ENCODE measurements around the gene IFITM1.
"Not testable (repeated sequence)": the region's sequence is repeated elsewhere in the genome, so short reads cannot be mapped to it uniquely, and the experiment has no call there.

IFITM1 gene

DNA sequence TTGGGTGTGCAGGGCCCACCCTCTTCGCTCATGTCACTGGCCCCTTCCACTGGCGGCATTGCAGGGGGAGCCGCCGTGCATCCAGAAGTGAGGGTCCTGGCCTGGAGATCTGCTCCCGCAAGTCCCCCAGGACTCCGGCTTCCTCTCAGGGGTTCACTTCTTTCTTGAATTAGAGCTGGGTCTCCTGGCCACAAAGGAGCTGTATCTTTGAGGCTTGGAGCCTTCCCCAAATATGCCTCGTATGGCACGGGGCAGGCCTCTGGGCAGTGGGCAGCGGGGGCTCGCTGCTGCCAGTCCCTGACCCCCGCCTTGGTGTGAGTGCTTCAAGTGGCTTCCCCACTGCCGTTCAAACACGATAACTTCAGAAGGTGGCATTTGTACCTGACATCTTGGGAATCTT, 14.2 kb downstream of the IFITM1 start:
- no peak for DNase-seq

DNA sequence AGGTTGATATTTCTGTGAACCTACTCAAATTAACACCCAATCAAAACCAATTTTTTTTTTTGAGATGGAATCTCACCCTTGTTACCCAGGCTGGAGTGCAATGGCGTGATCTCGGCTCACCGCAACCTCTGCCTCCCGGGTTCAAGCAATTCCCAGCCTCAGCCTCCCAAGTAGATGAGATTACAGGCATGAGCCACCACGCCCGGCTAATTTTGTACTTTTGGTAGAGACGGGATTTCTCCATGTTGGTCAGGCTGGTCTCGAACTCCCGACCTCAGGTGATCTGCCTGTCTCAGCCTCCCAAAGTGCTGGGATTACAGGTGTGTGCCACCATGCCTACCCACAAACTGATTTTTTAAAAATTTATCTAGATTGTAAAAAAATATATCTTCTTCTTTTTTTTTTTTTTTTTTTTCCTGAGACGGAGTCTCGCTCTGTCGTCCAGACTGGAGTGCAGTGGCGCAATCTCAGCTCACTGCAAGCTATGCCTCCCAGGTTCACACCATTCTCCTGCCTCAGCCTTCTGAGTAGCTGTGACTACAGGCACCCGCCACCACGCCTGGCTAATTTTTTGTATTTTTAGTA, 14.8 kb downstream of the IFITM1 start:
- DNase-seq = not testable (repeated sequence)

GRCh38 chr11:329886-330253, 16.0 kb downstream of the IFITM1 start:
- DNase-seq = no peak

GRCh38 chr11:330307-330693, 16.5 kb downstream of the IFITM1 start:
- no peak for DNase-seq

- no peak for DNase-seq
Measured at GRCh38 chr11:330694-331357, 17.0 kb downstream of the IFITM1 start.

DNA sequence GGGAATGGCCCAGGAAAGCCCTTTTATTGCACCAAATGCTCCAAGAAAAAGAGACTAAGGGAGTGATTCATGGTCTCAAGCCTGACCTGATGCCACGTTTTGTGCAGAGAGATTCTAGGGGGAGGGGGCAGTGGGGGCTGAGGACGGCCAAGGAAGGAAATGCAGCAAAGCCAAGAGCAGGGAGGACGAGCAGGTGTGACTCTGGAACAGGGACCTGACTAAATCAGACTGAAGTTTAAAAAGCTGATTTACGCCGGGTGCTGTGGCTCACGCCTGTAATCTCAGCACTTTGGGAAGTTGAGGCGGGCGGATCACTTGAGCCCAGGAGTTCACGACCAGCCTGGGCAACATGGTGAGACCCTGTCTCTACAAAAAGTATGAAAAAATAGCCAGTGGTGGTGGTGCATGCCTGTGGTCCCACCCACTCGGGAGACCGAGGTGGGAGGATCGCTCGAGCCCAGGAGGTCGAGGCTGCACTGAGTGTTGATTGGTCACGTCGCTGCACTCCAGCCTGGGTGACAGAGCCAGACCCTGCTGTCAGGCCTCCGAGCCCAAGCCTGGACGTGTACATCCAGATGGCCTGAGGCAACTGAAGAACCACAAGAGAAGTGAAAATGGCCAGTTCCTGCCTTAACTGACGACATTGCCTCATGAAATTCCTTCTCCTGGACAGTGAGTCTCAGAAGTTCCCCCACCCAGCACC, 17.7 kb downstream of the IFITM1 start:
- no peak for DNase-seq

GRCh38 chr11:332651-333480, 19.0 kb downstream of the IFITM1 start:
- DNase-seq = no peak

- DNase-seq = not testable (repeated sequence)
Measured at GRCh38 chr11:333616-334263, 19.9 kb downstream of the IFITM1 start.

GRCh38 chr11:334264-334994, 20.6 kb downstream of the IFITM1 start:
- no peak for DNase-seq

GRCh38 chr11:335779-336658, 22.2 kb downstream of the IFITM1 start:
- no peak for DNase-seq

DNA sequence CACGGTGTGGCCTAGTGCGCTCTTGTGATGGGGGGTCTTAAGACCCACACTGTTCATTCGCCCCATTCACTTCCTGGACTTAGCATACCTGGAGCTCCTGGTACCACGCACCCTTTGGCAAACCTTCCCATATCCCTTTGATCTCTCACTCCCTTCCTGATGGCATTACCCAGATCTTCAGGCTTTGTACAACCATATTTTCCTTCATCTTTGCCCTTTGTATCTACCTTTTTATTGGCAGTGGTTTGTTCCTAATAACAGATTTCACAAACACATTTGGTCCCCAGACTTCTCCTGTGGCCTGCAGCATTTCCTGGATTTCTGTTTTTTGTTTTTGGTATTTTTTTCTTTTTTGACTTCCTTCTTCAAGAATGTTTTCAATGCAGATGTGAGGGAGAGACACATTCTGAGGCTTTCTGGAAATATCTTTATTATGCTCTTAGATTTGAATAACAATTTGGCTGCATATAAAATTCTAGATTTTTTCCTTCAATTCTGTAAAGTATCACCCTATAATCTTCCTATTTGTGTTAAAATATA, 22.9 kb downstream of the IFITM1 start:
- no peak for DNase-seq

- no peak for DNase-seq
Measured at GRCh38 chr11:337711-338110, 23.9 kb downstream of the IFITM1 start.

GRCh38 chr11:339963-340362, 26.1 kb downstream of the IFITM1 start:
- DNase-seq = no peak

- DNase-seq = no peak
Measured at GRCh38 chr11:340539-341512, 27.0 kb downstream of the IFITM1 start.

DNA sequence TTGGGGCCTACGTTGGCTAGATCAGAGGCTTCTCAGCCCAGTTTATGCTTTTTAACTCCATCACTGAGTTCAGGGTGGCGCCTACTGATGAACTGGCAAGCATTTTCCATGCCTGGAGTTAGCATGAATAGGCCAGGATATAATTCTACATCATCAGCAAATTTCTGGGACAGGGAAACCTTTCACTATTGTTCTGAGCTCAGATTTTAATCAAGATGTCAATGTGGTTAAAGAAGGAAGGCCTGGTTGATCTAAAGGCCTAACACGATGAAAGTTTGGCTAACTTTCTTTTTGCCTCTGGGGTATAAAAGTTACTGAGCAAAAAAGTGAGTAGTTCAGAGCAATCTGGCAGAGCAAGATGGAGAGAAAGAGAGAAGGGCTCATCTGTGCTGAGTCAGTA, 28.5 kb downstream of the IFITM1 start:
- no peak for DNase-seq

DNA sequence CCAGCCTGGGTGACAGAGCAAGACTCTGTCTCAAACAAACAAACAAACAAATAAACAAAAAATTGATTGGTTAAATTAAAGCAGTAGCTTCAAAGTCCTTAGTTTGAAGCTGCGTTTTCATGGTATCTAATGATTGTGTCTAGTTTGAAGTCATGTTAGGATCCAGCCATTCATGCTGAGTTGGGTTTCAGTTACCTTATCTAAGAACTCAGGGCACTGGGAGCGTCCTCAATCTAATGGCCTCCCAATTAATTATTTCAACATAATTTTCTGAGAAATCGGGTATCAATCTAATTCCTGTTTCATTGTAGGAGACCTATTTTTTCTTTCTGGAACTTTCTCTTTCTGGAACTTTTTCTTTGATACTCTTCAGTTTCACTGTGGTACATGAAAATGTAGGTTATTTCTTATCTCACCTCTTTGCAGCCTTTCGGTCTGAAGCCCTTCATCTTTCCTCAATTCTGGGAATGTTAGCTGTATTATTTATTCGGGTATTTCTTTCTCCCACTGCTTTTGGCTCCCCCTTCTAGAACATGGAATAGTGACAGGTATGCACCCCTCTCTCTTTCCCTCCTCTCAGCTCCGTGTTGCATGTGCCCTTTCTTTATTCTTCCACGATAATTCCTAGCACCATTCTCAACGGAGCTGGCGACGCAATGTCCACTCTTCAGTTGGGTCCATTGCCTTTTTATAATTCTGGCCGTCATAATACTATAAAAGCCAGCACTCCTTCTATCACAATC, 31.2 kb downstream of the IFITM1 start:
- DNase-seq = no peak

GRCh38 chr11:346529-346928, 32.7 kb downstream of the IFITM1 start:
- no peak for DNase-seq

- not testable (repeated sequence) for DNase-seq
Measured at GRCh38 chr11:349270-349954, 35.6 kb downstream of the IFITM1 start.

Data from activated naive CD4-positive, alpha-beta T cell treated with Interleukin-2 at 50 U/mL for 16 hours (primary cell).